Measurements from ENCODE around the gene VAV2. TPM values are rescaled to one million over a fixed set of nuclear protein-coding genes. Genes with fewer than 3 reads are reported as not detected.

The VAV2 gene
- total and polyA plus RNA-seq, 9 of the 15 experiments (the other 6 are each of a cell fraction or from before 2014, with no cell fraction given) = 0.01 to 2.7 (median 1.0) TPM; not detected in 1

DNA sequence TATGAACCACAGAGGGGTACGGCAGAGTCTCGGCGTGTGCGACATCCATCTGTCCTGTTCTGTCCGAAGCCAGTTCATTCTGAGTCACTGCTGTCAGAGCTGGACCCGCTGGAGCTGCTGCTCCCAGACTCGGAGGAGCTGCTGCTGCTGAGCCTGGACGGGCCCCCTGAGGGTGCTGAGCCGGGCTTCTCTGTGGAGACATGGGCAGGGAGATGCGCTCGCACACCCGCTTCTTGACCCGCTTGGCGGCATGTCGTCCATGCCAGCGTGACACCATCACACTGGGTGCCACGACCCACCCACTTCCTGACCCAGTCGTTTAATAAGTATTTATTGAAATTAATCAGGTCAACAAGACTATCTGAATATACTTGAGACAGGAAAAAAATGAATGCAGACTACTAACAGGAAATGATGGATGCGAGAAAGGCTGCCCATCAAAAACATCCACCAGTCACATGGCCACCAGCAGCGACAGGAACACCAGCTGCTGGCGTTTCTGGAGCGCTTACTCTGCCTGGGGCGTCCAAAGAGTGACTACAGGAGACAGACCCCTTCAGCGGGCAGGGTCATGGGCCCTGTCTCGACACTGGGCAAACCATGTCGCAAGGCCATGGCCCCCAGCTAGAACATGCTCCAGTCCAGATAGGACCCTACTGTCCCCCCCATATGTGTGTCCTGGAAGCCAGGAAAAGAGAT is 41.5 kb upstream of the VAV2 start (continued):
- TF ChIP-seq EWSR1 (IDR thresholded peaks at IDR 0.05; ENCODE audit: borderline replicate concordance, low read depth, partially characterized antibody) = no peak
- TF ChIP-seq SRF (CRISPR knock-in tag; IDR thresholded peaks at IDR 0.05) = no peak
- TF ChIP-seq CHCHD3 (CRISPR knock-in tag; IDR thresholded peaks at IDR 0.05) = no peak
- TF ChIP-seq ELF2 (CRISPR knock-in tag; IDR thresholded peaks at IDR 0.05) = no peak
- no peak for TF ChIP-seq FOXA3 (CRISPR knock-in tag; conservative IDR thresholded peaks at IDR 0.05 in 1 of 2, IDR thresholded peaks at IDR 0.05 in 1 of 2)
- TF ChIP-seq MCM5 (IDR thresholded peaks at IDR 0.05; ENCODE audit: low read depth) = no peak
- TF ChIP-seq MCM7 (IDR thresholded peaks at IDR 0.05) = no peak
- no peak for TF ChIP-seq DACH1 (IDR thresholded peaks at IDR 0.05; ENCODE audit: partially characterized antibody)
- no peak for TF ChIP-seq BCL6 (CRISPR knock-in tag; IDR thresholded peaks at IDR 0.05)
- TF ChIP-seq, protein P1, sequence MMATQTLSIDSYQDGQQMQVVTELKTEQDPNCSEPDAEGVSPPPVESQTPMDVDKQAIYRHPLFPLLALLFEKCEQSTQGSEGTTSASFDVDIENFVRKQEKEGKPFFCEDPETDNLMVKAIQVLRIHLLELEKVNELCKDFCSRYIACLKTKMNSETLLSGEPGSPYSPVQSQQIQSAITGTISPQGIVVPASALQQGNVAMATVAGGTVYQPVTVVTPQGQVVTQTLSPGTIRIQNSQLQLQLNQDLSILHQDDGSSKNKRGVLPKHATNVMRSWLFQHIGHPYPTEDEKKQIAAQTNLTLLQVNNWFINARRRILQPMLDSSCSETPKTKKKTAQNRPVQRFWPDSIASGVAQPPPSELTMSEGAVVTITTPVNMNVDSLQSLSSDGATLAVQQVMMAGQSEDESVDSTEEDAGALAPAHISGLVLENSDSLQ (IDR thresholded peaks at IDR 0.05) = no peak
- no peak for TF ChIP-seq JUNB (CRISPR knock-in tag; conservative IDR thresholded peaks at IDR 0.05)
- TF ChIP-seq HEY1 (CRISPR knock-in tag; IDR thresholded peaks at IDR 0.05; ENCODE audit: borderline replicate concordance) = no peak
- no peak for TF ChIP-seq KLF1 (tag; IDR thresholded peaks at IDR 0.05)
- no peak for TF ChIP-seq SMAD3 (CRISPR knock-in tag; conservative IDR thresholded peaks at IDR 0.05)
- no peak for TF ChIP-seq ZNF282 (CRISPR knock-in tag; IDR thresholded peaks at IDR 0.05)
- TF ChIP-seq TAL1 (IDR thresholded peaks at IDR 0.05) = no peak

All from K562 (cell line).